Glutamatergic neuron (in vitro differentiated cells): ENCODE results near the gene TFB1M. TPM values are rescaled to one million over a fixed set of nuclear protein-coding genes. Genes with fewer than 3 reads are reported as not detected.

Source experiments
- DNase-seq: peaks from one replicate; pipeline ENCODE4 v3.0.0; 2022
- H3K27ac Mint-ChIP-seq: one replicate; pipeline ENCODE4 v1.8.0; 2020; ENCODE audit warnings: mild to moderate bottlenecking, mixed read lengths, inconsistent platforms; ENCODE audit not compliant: unreplicated experiment
- H3K27me3 Mint-ChIP-seq: one replicate; pipeline ENCODE4 v1.8.0; 2020; ENCODE audit warnings: mild to moderate bottlenecking, moderate library complexity, mixed read lengths, inconsistent platforms; ENCODE audit not compliant: unreplicated experiment
- H3K36me3 Mint-ChIP-seq: one replicate; pipeline ENCODE4 v1.8.0; 2020; ENCODE audit warnings: mild to moderate bottlenecking, mixed read lengths, inconsistent platforms; ENCODE audit not compliant: unreplicated experiment
- H3K4me1 Mint-ChIP-seq: one replicate; pipeline ENCODE4 v1.8.0; 2020; ENCODE audit warnings: mild to moderate bottlenecking, low read depth, mixed read lengths, inconsistent platforms; ENCODE audit not compliant: unreplicated experiment
- H3K4me3 Mint-ChIP-seq: one replicate; pipeline ENCODE4 v1.8.0; 2020; ENCODE audit warnings: mild to moderate bottlenecking, mixed read lengths, inconsistent platforms; ENCODE audit not compliant: unreplicated experiment
- H3K9me3 Mint-ChIP-seq: one replicate; pipeline ENCODE4 v1.8.0; 2020; ENCODE audit warnings: mild to moderate bottlenecking, moderate library complexity, mixed read lengths, inconsistent platforms; ENCODE audit not compliant: unreplicated experiment
- CTCF ChIP-seq: fragments of 200-600 bp; sonication (generic); IDR thresholded peaks from one replicate; pipeline ENCODE4 v1.5.0; 2021; ENCODE audit not compliant: partially characterized antibody, unreplicated experiment
- total RNA-seq: library from RNA; stranded (reverse); fragmentation: NEBNext Ultra II Directional; extraction: Animal tissue kit (Norgen Biotek cat#: 25700); gene quantifications from one replicate; pipeline ENCODE4 v1.2.1, GENCODE V29; 2021; ENCODE audit not compliant: unreplicated experiment

Gene TFB1M
- total RNA-seq, 1 donor from 2014 or later, result 36.8 TPM

DNA sequence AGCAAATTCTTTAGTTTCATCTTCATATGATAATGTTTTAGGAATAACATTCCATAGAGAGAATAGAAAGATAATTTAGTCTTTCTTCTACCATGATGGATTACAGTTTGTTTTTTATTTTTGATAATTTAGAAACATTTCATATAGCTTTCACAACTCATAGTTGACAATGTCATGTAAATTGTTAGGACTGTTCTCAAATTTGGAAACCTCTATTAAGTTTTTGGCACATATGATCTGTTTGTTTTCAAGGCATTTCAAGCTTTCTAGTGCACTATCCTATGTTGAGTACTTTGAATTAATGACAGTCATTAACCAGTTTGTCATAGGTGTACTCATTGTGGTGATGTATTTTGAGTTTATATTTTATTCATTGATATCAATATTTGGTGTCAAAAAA, 10.7 kb upstream of the TFB1M start:
- Mint-ChIP-seq H3K4me1 (peaks cover 8% of the 10 kb centered on the region), H3K36me3 (peaks cover under 1% of the 10 kb centered on the region), H3K9me3 (no peaks in the 10 kb centered on the region), H3K4me3 (no peak overlapping the region), H3K27me3 (no peaks in the 10 kb centered on the region), H3K27ac (no peak overlapping the region)
- DNase-seq, result no peak
- no peak for TF ChIP-seq CTCF

DNA sequence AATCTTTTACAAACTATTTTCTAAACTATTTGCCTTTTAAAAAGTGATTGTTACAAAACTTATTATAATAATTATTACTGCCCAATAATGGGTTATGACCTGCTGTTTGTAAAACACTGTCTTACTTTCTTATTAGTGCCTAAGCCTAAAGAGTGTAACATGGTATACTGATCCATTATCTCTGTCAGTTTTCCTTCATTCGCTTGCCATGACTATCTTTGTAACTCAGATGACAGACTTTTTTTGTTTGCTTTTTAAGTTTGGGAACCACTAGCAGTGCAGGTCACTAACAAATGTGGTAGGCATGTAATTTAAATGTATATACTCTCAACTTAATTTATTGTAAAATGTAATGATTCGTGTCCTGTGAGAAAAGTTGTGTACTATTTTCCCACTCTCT, 9.9 kb upstream of the TFB1M start:
- DNase-seq, result no peak
- Mint-ChIP-seq H3K27me3 (peaks cover 2% of the 10 kb centered on the region), H3K4me3 (no peak overlapping the region), H3K9me3 (no peaks in the 10 kb centered on the region), H3K4me1 (peaks cover 8% of the 10 kb centered on the region), H3K27ac (no peak overlapping the region), H3K36me3 (peaks cover 7% of the 10 kb centered on the region)
- TF ChIP-seq CTCF, result no peak

- H3K27me3 Mint-ChIP-seq, result peaks cover 4% of the 10 kb centered on the region
- TF ChIP-seq CTCF, result no peak
- no peak for DNase-seq
- H3K4me3 Mint-ChIP-seq, result no peak overlapping the region
- H3K27ac Mint-ChIP-seq, result no peak overlapping the region
- peaks cover 4% of the 10 kb centered on the region for H3K9me3 Mint-ChIP-seq
- H3K4me1 Mint-ChIP-seq, result peaks cover 6% of the 10 kb centered on the region
- peaks cover 7% of the 10 kb centered on the region for H3K36me3 Mint-ChIP-seq
Measured at GRCh38 chr6:155319902-155320301, 5.6 kb upstream of the TFB1M start.

DNA sequence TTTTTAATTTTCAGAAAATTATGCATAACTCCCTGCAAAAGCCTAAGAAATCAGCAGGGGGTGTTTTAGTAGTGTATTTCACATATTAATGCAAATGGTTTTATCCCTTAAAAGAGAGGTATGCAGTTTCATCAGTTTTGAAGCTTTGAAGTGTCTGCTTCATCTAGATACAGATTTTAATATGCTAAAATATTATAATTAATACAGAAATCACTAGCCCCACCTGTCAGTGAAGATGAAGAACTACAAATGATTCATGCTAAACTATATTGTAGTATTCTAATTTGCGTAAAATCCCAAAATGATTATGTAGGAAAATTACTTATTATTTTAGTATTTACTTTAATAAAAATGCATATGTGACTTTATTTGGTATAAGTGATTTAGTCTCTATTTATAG, 2.9 kb upstream of the TFB1M start:
- H3K27me3 Mint-ChIP-seq, result peaks cover 6% of the 10 kb centered on the region
- peaks cover 6% of the 10 kb centered on the region for H3K9me3 Mint-ChIP-seq
- DNase-seq, result no peak
- no peak overlapping the region for H3K27ac Mint-ChIP-seq
- peak; percentile 40 for TF ChIP-seq CTCF
- H3K4me1 Mint-ChIP-seq, result peaks cover 8% of the 10 kb centered on the region
- no peak overlapping the region for H3K4me3 Mint-ChIP-seq
- peaks cover 7% of the 10 kb centered on the region for H3K36me3 Mint-ChIP-seq

- Mint-ChIP-seq H3K9me3 (peaks cover 6% of the 10 kb centered on the region), H3K27me3 (peaks cover 6% of the 10 kb centered on the region), H3K27ac (peak overlapping the region; percentile 44), H3K4me1 (peaks cover 8% of the 10 kb centered on the region), H3K4me3 (peak overlapping the region; percentile 1), H3K36me3 (peaks cover 7% of the 10 kb centered on the region)
- no peak for DNase-seq
- TF ChIP-seq CTCF, result no peak
Measured at GRCh38 chr6:155316419-155316818, 2.1 kb upstream of the TFB1M start.
